ENCODE results near the gene BCR.

BCR gene

DNA sequence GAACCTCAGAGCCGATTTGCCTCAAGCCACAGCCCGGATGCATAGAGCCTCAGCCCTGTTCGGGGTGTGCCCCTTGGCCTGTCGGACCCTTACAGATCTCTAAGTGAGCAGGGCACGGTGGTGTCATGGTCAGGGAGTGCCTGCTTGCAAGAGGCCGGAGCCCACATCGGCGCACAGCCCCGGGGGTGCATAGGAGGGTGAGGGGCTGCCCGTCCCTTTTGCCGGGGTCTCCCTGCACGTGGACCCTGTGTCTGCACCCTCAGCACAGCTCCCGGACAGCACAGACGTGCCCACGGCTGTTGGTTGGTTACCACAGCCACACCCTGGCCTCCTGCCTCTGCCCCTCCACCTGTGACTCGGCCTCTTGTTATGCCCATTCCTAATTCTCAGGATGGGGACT, 28.5 kb upstream of the BCR start:
- no peak for DNase-seq (ENCODE audit: low spot score)

DNA sequence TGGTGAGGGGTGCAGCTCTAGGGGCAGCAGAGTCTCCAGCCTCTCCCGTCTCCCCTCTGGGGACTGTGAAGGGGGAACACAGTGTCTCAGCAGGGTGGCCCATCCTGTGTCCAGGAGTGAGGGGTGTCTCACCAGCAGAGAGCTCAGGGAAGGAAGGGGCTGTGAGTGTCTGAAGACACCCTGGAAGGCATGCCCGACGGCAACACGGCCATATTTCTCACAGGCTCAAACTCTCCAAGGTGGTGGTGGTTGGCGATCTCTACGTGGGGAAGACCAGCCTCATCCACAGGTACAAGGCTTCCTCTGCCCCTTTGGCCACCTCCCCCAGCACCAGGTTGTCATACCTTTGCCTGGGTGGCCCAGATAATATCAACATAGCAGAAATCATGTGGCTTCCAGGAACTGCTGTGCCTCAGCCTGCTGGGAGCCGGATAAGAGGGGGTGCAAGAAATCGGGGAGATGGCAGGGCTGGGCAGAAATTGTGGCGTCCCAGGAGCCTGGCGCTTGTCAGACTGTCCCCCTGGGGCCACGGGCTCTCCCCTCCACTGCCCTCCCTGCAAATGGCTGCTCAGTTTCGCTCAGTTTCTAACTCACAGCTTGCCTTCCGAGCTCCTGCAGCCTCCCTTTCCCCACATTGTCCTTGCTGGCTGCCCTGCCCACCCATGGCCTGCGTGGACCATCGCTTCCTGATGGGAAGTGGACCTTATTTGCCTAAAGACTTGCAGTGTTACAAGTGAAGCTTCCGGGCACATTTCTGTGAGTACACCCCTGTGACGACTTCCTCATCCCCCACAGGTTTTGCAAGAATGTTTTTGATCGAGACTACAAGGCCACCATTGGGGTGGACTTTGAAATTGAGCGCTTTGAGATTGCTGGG, 27.8 kb upstream of the BCR start:
- DNase-seq (ENCODE audit: low spot score) = no peak

- DNase-seq (ENCODE audit: low spot score) = no peak
These were observed 26.3 kb upstream of the BCR start for GRCh38 chr22:23153994-23154393.

GRCh38 chr22:23154461-23154860, 25.8 kb upstream of the BCR start:
- DNase-seq (ENCODE audit: low spot score) = no peak

DNA sequence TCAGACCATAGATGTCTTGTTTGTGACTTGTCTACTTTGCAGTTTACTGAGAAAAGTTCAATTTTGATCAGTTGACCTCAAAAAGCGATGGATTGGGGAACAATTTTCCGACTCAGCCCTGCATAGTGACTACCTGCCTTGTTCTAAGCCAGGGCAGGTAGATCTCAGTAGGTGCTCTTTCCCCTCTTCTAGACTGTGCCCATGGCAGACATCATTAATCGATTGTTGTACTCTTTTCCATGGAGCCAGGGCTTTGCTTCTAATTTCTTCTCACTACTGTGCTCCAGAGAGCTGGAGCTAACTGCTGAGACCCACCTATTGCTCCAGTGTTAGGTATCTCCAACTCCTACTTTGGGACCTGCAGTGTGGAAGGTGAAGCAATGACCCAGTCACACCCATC, 25.2 kb upstream of the BCR start:
- DNase-seq (ENCODE audit: low spot score) = no peak

GRCh38 chr22:23155831-23156230, 24.5 kb upstream of the BCR start:
- no peak for DNase-seq (ENCODE audit: low spot score)

DNA sequence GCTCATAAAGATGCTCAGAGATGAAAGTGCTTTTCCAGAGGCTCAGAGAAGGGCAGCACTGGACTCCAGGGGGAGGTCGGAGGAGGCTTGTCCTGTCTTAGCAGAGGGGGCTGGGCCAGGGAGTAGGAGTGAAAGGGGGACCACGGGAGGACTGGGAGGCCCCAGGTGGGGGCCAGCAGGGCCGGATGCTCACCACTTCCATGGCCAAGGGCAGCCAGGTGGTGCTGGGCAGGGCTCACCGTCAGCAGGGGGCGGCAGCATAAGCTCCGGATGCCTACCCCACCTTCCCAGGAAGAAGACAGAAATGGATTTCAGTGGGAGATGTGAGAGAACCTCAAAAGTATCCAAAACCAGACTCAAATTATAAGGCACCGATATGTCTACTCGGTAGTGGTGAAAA, 24.0 kb upstream of the BCR start:
- DNase-seq (ENCODE audit: low spot score) = no peak

DNA sequence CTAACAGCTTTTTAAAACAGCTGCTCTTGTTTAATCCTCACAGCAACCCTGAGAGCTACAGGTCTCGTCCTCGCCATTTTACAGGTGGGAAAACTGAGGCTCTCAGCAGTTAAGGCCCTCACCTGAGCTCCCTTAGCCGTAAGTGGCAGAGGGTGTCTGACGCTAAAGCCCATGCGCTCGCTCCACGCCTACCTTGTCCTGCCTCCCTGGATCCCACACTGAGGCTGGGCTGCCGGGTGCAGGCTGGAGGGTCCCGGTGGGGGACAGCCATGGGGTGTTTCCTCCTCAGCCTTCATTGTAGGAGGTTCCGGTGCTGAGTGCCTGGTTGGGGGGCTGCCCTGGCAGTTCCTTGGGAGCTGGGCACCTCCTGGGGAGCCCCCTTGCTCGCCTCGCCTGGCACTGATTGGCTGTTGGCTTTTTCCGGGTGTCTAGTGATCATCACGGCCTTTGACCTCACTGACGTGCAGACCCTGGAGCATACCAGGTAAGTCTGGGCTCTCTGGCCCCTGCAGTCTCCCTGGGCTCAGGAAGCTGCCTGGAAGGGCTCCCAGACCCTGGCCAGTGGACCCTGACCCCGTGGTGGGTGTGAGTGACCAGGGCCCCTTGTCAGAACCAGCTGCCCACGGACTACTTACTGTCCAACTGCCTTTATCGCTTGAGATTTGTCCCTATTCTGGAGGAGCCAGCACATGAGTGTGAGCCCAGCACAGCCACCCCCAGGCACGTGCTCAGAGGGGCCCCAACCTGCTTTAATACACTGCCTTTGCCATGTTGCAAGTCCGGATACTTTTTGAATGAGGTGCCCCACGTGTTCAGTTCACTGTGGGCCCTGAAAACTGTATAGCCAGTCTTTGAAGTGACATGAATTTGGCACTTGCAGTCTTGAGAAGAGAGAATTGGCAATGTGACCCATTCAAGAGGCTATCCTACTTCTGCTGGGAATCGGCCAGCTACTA, 22.5 kb upstream of the BCR start:
- DNase-seq (ENCODE audit: low spot score) = no peak

DNA sequence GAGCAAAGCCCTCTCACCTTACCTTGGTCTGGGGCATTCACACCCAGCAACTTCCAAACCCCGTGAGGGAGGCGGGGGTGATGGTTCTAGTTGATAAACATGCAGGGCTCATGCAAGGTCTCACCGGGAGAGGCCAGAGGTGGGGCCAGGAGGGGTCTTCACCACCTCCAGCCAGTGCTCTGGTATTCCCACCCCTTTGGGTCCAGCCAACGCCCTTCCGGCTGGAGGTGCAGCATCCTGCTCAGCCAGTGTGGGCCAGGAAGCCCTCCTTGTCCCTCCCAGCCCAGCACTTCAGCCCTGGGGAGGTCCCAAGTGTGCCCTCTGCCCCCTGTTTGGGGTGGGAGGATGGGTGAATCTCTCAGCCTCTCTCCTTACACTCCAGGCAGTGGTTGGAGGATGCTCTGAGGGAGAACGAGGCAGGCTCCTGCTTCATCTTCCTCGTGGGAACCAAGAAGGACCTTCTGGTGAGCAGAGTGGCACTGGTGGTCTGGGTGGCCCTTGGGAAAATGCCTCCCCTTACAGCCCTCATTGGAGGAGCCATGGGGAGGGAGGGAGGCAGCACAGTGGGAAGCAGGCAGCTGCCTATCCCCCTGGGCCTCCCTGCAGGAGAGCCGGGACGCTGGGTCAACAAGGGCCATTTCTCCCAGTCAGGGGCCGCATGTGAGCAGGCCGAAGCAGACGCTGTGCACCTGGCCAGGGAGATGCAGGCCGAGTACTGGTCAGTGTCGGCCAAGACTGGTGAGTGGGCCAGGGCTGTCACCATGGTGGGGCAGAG, 21.6 kb upstream of the BCR start:
- DNase-seq (ENCODE audit: low spot score) = no peak

DNA sequence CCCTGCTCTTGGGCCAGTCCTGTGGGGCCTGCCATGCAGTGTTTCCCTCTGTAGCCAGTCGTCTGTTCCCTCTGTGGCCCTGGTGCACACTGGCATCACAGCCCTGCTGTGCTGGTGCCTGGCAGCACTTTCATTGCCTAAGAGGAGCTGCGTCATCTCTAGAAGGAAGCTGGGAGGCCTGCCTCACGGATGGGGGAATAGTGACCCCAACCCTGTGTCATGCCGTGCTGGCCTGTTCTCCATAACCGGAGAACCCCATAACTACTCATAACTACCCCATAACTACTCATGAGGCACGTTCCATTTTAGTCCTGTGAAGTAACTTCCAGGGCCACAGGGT, 21.0 kb upstream of the BCR start:
- no peak for DNase-seq (ENCODE audit: low spot score)

- DNase-seq (ENCODE audit: low spot score) = no peak
These were observed 19.3 kb upstream of the BCR start for GRCh38 chr22:23161029-23161428.

DNA sequence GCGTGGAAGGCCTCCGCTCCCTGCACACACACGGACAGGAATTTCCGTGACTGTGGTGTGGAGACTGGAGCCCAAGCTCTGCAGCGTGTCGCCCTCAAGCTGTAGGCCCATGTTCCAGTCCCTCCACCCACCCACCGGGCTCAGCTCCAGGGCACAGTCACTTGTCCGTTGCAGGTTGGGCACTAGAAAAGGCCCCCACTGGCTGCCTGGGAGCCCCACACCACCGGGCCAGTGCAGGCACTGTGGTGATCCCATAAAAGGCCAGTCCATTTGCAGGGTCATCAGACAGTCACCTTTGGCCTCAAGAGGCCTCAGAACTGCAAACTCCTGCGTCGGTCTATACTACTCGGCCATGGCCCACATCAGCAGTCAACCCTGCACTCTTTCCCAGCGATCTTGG, 18.7 kb upstream of the BCR start:
- DNase-seq (ENCODE audit: low spot score) = no peak

- no peak for DNase-seq (ENCODE audit: low spot score)
These were observed 16.6 kb upstream of the BCR start for GRCh38 chr22:23163665-23164064.

DNA sequence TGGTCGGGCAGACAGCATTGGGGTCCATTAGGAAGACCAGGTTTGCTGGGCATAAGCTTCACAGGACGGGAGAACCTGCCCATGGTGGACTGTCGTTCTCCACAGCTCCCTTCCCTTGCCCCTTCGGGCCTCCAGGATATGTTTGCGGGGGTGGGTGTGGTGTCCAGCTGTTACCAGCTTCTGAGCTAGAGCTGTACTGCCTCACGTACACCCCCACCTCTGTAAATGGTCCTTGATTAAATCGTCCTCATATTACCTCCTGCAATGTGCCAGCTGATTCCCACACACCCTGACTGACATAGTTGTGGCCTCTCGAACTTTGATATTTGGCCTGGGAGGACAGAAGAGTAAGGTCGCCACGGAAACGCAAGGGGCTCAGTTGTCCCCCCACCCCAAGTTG, 16.2 kb upstream of the BCR start:
- no peak for DNase-seq (ENCODE audit: low spot score)

DNA sequence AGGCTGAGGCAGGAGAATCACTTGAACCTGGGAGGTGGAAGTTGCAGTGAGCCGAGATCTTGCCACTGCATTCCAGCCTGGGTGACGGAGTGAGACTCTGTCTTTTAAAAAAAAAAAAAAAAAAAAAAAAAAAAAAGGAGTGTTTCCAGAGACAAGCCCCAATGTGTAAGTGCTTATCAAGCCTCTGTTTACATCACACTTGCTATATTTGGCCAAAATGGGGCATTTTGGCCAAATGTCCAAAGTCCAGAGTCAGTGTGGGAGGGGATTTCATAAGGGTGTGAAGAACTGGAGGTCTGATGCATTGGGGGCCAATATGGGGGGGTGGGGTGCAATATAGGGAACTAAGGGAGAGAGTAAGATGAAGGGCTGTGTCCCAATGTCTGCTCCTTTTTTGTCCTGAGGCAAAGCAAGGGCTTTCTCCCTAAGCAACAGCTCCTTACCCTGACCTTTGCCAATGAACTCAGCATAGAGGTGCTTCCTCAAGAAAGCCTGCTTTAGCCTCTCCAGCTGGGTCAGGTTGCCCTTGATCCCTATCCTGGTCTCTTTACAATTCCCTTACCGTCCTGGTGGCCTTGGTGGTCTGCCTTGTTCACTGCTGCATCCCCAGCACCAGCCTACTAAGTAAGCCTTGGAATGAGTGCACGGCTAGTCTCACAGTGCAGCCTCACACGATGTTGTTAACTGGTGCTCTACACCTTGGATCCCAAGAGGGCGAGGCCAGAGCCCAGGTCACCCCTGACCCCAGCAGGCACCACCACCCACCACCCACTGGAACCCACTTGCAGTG, 14.1 kb upstream of the BCR start:
- DNase-seq (ENCODE audit: low spot score) = no peak

GRCh38 chr22:23166841-23167616, 13.3 kb upstream of the BCR start:
- DNase-seq (ENCODE audit: low spot score) = no peak

GRCh38 chr22:23168391-23169042, 11.8 kb upstream of the BCR start:
- DNase-seq (ENCODE audit: low spot score) = no peak

DNA sequence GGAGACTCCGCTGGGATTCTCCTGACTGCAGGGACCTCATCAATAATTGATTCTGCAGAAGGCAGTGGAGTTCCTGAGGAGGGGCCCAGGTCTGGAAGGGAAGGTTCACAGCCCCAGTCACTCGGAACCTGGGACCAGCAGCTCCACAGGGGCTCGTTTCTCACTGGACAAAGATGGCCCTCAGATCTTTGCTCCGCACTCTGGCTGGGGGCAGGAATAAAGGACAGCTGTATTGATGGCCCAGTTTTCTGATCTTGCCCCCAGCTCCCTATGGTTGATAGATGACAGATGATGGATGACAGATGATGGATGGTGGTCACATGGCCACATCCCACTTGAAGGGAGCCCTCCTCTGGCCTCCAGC, 11.3 kb upstream of the BCR start:
- DNase-seq (ENCODE audit: low spot score) = no peak

DNA sequence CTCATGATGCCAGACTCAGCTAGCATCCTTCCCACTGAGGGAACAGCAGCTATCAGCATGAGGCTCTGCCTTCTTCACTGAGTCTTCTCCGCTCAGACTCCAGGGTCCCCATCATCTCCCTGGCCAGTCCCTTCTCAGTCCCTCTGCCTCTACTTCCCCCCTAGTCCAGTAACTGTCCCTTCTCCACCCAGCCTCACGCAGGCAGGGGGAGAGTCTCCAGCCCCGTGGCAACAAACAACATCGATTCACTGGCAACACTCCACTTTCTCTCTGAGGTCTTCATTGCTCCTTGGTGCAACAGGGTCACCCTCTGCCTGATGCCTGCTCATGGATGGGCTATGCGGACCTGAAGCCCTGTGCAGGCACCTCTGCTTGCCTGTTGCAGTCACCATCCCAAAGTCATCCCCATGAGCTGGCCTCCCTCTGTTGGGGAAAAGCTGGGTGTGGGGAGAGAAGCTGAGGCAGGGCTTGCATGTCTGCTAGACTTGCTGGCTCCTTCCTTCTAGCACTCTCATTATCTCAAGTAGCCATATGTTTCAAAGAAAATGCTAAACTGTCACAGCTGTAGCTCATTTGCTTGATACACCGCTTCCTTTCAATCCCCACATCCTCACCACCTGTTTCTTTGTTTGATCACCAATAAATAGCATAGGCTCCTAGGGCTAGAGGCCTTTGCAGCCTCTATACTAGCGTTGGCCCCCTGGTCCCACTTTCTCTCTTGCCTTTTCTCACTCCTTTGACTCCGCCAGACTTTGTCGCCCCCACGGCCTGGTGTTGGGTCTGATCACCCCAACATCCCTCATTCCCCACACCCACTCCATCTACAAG, 4.3 kb upstream of the BCR start:
- DNase-seq (ENCODE audit: low spot score) = no peak

DNA sequence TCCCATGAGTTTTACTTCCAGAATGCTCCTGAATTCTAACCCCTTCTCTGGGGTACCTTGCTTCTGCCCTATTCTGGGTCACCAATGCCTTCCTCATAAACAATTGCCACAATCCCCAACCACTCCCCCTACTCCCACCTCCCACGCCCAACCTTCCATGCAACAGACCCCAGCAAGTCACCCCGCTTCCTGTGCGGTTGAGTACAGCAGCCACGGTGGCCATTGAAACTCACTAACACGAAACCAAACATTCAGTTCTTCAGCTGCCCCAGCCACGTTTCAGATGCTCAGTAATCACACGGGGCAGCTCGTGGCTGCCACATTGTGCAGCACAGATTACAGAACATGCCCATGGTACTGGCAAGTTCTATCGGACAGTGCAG, 3.7 kb upstream of the BCR start:
- no peak for DNase-seq (ENCODE audit: low spot score)
